ENCODE data around the gene NELFB.

- peak; percentile 78 to 97 (median 89) for TF ChIP-seq CTCF (IDR thresholded peaks at IDR 0.05)
- TF ChIP-seq POLR2A (IDR thresholded peaks at IDR 0.05) = no peak
- TF ChIP-seq POLR2AphosphoS5 (IDR thresholded peaks at IDR 0.05) = no peak
- no peak for TF ChIP-seq EP300 (IDR thresholded peaks at IDR 0.05; ENCODE audit: low read depth)
These were observed 27.9 kb upstream of the NELFB start, which contains the start of gene RNF224 for GRCh38 chr9:137227054-137227852.

All from transverse colon (tissue), 4 donors.